Measurements from ENCODE around the gene RRAD.
"Not testable (repeated sequence)": the region's sequence is repeated elsewhere in the genome, so short reads cannot be mapped to it uniquely, and the experiment has no call there.

Gene RRAD

GRCh38 chr16:66925322-66925840, at the start of gene RRAD:
TSS of gene RRAD (minus strand) at chr16:66925535. CDS start at chr16:66925179, 356 bp downstream.
- FAIRE-seq = no peak

GRCh38 chr16:66974932-66975246, 49.6 kb upstream of the RRAD start:
- not testable (repeated sequence) for FAIRE-seq

DNA sequence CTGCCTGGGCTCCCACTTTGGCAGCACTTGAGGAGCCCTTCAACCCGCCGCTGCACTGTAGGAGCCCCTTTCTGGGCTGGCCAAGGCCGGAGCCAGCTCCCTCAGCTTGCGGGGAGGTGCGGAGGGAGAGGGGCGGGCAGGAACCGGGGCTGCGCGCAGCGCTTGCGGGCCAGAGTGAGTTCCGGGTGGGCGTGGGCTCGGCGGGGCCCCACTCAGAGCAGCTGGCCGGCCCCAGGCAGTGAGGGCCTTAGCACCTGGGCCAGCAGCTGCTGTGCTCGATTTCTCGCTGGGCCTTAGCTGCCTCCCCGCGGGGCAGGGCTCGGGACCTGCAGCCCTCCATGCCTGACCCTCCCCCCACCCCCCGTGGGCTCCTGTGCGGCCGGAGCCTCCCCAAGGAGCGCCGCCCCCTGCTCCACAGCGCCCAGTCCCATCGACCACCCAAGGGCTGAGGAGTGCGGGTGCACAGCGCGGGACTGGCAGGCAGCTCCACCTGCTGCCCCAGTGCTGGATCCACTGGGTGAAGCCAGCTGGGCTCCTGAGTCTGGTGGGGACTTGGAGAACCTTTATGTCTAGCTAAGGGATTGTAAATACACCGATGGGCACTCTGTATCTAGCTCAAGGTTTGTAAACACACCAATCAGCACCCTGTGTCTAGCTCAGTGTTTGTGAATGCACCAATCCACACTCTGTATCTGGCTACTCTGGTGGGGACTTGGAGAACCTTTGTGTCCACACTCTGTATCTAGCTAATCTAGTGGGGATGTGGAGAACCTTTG, 49.0 kb upstream of the RRAD start:
- FAIRE-seq = not testable (repeated sequence)

DNA sequence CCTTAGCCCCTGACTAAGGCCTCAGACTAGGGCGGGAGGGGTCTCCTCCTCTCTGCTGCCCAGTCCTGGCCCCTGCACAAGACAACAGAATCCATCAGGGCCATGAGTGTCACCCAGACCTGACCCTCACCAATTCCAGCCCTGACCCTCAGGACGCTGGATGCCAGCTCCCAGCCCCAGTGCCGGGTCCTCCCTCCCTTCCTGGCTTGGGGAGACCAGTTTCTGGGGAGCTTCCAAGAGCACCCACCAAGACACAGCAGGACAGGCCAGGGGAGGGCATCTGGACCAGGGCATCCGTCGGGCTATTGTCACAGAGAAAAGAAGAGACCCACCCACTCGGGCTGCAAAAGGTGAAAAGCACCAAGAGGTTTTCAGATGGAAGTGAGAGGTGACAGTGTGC, 48.4 kb upstream of the RRAD start:
- no peak for FAIRE-seq

DNA sequence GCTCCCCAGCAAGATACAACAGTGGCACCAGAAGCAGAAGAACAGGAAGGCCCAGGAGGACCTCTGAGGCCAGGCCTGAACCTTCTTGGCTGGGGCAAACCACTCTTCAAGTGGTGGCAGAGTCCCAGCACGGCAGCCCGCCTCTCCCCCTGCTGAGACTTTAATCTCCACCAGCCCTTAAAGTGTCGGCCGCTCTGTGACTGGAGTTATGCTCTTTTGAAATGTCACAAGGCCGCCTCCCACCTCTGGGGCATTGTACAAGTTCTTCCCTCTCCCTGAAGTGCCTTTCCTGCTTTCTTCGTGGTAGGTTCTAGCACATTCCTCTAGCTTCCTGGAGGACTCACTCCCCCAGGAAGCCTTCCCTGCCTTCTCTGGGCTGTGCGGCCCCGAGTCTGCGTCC, 47.6 kb upstream of the RRAD start:
- FAIRE-seq = no peak

GRCh38 chr16:66970775-66971720, 45.7 kb upstream of the RRAD start:
- FAIRE-seq = no peak

GRCh38 chr16:66968847-66969246, 43.5 kb upstream of the RRAD start:
- no peak for FAIRE-seq

- no peak for FAIRE-seq
These were observed 38.7 kb upstream of the RRAD start for GRCh38 chr16:66964049-66964448.

GRCh38 chr16:66961914-66962313, 36.6 kb upstream of the RRAD start:
- no peak for FAIRE-seq

GRCh38 chr16:66961065-66961744, 35.9 kb upstream of the RRAD start, which contains the start of gene CES3:
TSS of gene CES3 (plus strand) at chr16:66961266. CDS start at chr16:66961308, 42 bp downstream.
- FAIRE-seq = peak; percentile 84

- no peak for FAIRE-seq
These were observed 34.9 kb upstream of the RRAD start for GRCh38 chr16:66960270-66960669.

DNA sequence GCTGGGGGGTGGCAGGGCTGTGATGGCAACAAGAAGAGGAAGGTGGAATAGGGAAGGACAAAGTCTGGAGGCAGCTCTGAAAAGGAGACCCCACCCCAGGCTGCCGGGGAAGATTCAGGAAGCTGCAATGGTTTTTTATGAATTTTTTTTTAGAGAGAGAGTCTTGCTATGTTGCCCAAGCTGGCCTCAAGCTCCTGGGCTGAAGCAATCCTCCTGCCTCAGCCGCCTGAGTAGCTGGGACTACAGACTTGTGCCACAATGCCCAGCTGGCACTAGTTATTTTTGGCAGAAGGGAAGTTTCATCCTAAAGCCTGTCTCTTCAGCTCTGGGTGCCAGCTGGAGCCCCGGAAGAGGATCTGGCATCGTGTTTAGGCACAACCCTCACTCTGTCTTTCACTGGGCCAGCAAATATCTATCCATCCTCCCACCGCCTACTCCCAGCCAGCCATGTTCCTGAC, 34.4 kb upstream of the RRAD start:
- FAIRE-seq = no peak

GRCh38 chr16:66958857-66959703, 33.7 kb upstream of the RRAD start:
- FAIRE-seq = no peak

DNA sequence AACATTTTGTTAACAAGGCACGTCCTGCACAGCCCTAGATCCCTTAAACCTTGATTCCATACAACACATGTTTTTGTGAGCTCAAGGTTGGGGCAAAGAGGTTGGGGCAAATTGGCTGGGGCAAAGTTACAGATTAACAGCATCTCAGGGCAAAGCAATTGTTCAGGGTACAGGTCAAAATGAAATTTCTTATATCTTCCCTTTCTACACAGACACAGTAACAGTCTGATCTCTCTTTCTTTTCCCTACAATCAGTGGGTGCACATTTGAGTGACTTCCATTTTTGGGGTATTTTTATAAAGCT, 30.8 kb upstream of the RRAD start:
- not testable (repeated sequence) for FAIRE-seq

DNA sequence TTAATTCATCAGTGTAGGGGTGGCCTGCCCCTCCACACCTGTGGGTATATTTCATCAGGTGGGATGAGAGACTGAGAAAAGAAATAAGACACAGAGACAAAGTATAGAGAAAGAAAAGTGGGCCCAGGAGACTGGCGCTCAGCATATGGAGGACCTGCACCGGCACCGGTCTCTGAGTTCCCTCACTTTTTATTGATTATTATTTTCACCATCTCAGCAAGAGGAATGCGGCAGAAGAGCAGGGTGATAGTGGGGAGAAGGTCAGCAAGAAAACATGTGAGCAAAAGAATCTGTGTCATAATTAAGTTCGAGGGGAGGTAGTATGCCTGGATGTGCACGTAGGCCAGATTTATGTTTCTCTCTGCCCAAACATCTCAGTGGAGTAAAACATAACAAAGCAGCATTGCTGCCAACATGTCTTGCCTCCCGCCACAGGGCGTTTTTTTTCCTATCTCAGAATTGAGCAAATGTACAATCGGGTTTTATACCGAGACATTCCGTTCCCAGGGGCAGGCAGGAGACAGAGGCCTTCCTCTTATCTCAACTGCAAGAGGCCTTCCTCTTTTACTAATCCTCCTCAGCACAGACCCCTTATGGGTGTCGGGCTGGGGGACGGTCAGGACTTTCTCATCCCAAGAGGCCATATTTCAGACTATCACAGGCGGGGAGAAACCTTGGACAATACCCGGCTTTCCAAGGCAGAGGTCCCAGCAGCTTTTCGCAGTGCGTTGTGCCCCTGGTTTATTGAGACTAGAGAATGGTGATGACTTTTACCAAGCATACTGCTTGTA, 30.2 kb upstream of the RRAD start:
- FAIRE-seq = not testable (repeated sequence)

- FAIRE-seq = peak; percentile 81
These were observed 28.8 kb upstream of the RRAD start for GRCh38 chr16:66954097-66954659.

GRCh38 chr16:66953462-66954096, 28.2 kb upstream of the RRAD start:
- FAIRE-seq = no peak

GRCh38 chr16:66952430-66953110, 27.2 kb upstream of the RRAD start:
- FAIRE-seq = no peak

GRCh38 chr16:66950971-66951790, 25.8 kb upstream of the RRAD start:
- no peak for FAIRE-seq

All from G401.6 (cell line).